NT2/D1 (cell line): Measurements from ENCODE around the gene RIN1.

Experiments
- DNase-seq: peaks from one replicate; pipeline ENCODE4 v3.0.0-alpha.2; 2011; ENCODE audit warnings: low read depth, low spot score
- H3K27me3 ChIP-seq: 2 replicates; pipeline ENCODE4 v1.6.0; 2011; ENCODE audit warnings: mild to moderate bottlenecking; ENCODE audit not compliant: insufficient read length, insufficient read depth
- H3K36me3 ChIP-seq: 2 replicates; pipeline ENCODE4 v1.6.1; 2011; ENCODE audit warnings: mild to moderate bottlenecking, low read length, mixed read lengths; ENCODE audit not compliant: insufficient read depth, insufficient read length
- H3K4me1 ChIP-seq: 2 replicates; pipeline ENCODE4 v1.5.1; 2011; ENCODE audit not compliant: insufficient read depth, insufficient read length
- H3K4me3 ChIP-seq: 2 replicates; pipeline ENCODE4 v1.5.1; 2011; ENCODE audit warnings: low read depth; ENCODE audit not compliant: insufficient read length
- H3K9ac ChIP-seq: 2 replicates; pipeline ENCODE4 v1.6.0; 2011; ENCODE audit warnings: low read depth; ENCODE audit not compliant: insufficient read length
- H3K9me3 ChIP-seq: 2 replicates; pipeline ENCODE4 v1.5.1; 2011; ENCODE audit warnings: mild to moderate bottlenecking, low read length; ENCODE audit not compliant: insufficient read depth
- SUZ12 ChIP-seq: IDR thresholded peaks from 2 replicates; pipeline ENCODE4 v1.6.1; 2011; ENCODE audit not compliant: insufficient read length, insufficient read depth; ENCODE audit errors: extremely low read depth
- YY1 ChIP-seq: IDR thresholded peaks from 2 replicates; pipeline ENCODE4 v1.6.1; 2011; ENCODE audit not compliant: insufficient read length, insufficient read depth
- ZNF274 ChIP-seq: IDR thresholded peaks from 2 replicates; pipeline ENCODE4 v1.6.1; 2011; ENCODE audit warnings: mild to moderate bottlenecking, low read depth, low read length

Gene RIN1

DNA sequence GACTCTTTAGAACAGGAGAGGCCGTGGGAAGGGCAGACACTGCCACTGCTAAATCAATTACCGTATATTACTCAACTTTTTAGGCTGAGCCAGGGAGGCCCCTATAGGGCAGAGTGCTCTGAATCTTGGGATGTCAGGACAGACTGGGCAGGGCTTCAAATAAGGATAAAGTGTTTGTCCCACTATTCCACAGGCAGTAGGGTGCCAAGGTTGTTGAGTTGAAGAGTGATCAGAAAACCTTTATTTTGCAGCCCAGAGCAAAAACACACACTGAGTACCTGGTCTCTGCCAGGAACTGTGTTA, 12.8 kb upstream of the RIN1 start:
- H3K27me3 ChIP-seq = peaks cover 15% of the 10 kb centered on the region
- TF ChIP-seq ZNF274 (no peak), SUZ12 (no peak), YY1 (no peak)
- no peak overlapping the region for H3K4me3 ChIP-seq
- peaks cover 14% of the 10 kb centered on the region for H3K4me1 ChIP-seq
- H3K36me3 ChIP-seq = peaks cover 8% of the 10 kb centered on the region
- H3K9me3 ChIP-seq = no peaks in the 10 kb centered on the region
- no peak for DNase-seq
- H3K9ac ChIP-seq = peak overlapping the region; percentile 33

DNA sequence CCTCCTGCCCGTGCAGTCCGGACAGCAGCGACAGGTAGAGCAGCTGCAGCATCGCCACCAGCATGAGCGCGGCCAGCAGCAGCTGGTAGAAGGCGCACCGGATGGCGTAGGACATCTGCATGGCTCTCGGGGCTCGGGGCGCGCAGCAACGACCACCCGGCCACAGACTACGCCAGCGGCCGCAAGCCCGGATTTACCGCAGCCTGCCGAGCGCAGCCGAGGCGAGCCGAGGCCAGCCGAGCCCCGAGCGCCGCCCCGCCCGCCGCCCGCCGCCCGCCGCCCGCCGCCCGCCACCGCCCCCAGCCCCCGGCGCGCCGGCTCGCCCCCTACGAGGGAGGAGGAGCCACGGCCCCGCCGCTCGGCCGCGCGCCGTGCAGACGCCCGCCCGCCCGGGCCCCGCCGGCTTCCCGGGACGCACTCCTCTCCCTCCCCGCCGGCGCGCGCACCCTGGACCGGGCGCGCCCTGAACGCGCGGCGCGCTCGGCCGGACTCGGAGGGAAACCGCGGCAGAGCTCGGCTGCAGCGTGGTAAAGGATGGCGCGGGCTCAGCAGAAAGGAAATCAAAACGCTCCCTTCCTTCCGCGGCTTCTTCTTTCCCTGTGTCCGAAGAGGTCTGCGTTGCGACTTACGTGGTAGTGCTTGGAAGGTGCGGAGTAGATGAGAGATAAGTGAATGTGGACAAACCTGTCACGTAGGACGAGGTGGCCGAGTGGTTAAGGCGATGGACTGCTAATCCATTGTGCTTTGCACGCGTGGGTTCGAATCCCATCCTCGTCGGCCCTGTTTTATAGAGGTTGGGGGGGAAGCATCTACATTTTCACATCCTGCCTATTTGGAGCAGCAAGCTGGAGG, 11.4 kb upstream of the RIN1 start, which contains the start of gene B4GAT1:
B4GAT1 (minus strand) TSS at position 205 of the 852 bp plus-strand sequence; CDS start at position 121, 84 bp downstream.
- peak within 1 kb of the TSS; percentile 91 for H3K4me3 ChIP-seq
- peaks cover 15% of the 10 kb centered on the region for H3K27me3 ChIP-seq
- H3K36me3 ChIP-seq = peaks cover 11% of the 10 kb centered on the region
- TF ChIP-seq SUZ12 (no peak), ZNF274 (no peak), YY1 (no peak)
- H3K4me1 ChIP-seq = peaks cover 14% of the 10 kb centered on the region
- no peak for DNase-seq
- peak within 1 kb of the TSS; percentile 99 for H3K9ac ChIP-seq
- no peaks in the 10 kb centered on the region for H3K9me3 ChIP-seq

- H3K4me3 ChIP-seq = peak overlapping the region; percentile 91
- H3K9me3 ChIP-seq = no peaks in the 10 kb centered on the region
- peaks cover 14% of the 10 kb centered on the region for H3K4me1 ChIP-seq
- H3K36me3 ChIP-seq = peaks cover 20% of the 10 kb centered on the region
- DNase-seq = no peak
- TF ChIP-seq ZNF274 = no peak
- TF ChIP-seq YY1 = no peak
- TF ChIP-seq SUZ12 = peak; percentile 49
- peaks cover 15% of the 10 kb centered on the region for H3K27me3 ChIP-seq
- H3K9ac ChIP-seq = peak overlapping the region; percentile 99
Measured at GRCh38 chr11:66346476-66347424, 10.5 kb upstream of the RIN1 start.

- Histone ChIP-seq H3K9me3 (no peaks in the 10 kb centered on the region), H3K4me3 (peak overlapping the region; percentile 96), H3K36me3 (peaks cover 33% of the 10 kb centered on the region), H3K9ac (peak overlapping the region; percentile 95), H3K27me3 (peaks cover 15% of the 10 kb centered on the region), H3K4me1 (peaks cover 14% of the 10 kb centered on the region)
- no peak for DNase-seq
- TF ChIP-seq SUZ12 (no peak), ZNF274 (no peak), YY1 (no peak)
Measured at GRCh38 chr11:66345316-66345649, 9.0 kb upstream of the RIN1 start.

- no peak for TF ChIP-seq ZNF274
- TF ChIP-seq SUZ12 = no peak
- TF ChIP-seq YY1 = no peak
- Histone ChIP-seq H3K9me3 (no peaks in the 10 kb centered on the region), H3K4me3 (peak within 1 kb of the TSS; percentile 96), H3K4me1 (peaks cover 14% of the 10 kb centered on the region), H3K9ac (peak within 1 kb of the TSS; percentile 95), H3K36me3 (peaks cover 38% of the 10 kb centered on the region), H3K27me3 (peaks cover 15% of the 10 kb centered on the region)
- peak; percentile 97 for DNase-seq
Measured at GRCh38 chr11:66344550-66345315, 8.5 kb upstream of the RIN1 start, which contains the start of gene BRMS1. BRMS1 (minus strand) TSS chr11:66345104; CDS start chr11:66342234, 2,870 bp downstream.

DNA sequence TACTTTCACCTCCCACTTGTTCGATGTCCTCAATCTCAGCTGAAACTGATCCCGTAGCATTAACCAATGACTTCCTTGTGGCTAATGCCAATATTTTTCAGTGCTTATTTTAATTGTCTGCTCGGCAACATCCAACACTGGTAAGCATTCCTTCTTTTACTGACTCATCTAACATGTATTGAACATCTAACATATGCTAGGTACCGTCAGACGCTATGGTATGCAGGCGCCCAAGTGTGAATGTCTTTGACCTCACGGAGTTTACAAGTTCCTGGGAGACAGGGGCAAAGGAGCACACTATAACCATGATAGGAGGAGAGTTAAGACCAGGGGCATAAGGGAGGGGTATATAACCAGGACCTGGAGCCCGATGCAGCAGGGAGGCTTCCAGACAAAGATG, 6.9 kb upstream of the RIN1 start:
- H3K9ac ChIP-seq = no peak overlapping the region
- TF ChIP-seq ZNF274 = no peak
- TF ChIP-seq YY1 = no peak
- TF ChIP-seq SUZ12 = no peak
- peaks cover 15% of the 10 kb centered on the region for H3K27me3 ChIP-seq
- H3K9me3 ChIP-seq = no peaks in the 10 kb centered on the region
- H3K4me3 ChIP-seq = no peak overlapping the region
- H3K36me3 ChIP-seq = peaks cover 53% of the 10 kb centered on the region
- no peak for DNase-seq
- peaks cover 16% of the 10 kb centered on the region for H3K4me1 ChIP-seq
